Kidney (tissue), 14 donors: ENCODE measurements around the gene C4A. TPM values are rescaled to one million over a fixed set of nuclear protein-coding genes. Genes with fewer than 3 reads are reported as not detected.
"Not testable (repeated sequence)": the region's sequence is repeated elsewhere in the genome, so short reads cannot be mapped to it uniquely, and the experiment has no call there.

Experiments used
- DNase-seq, 5 donors: peaks; one replicate each; pipeline ENCODE4 v3.0.0-alpha.2; 2013 to 2020
- FAIRE-seq: peaks from 2 replicates; lab custom pipeline; 2012; peaks lifted over from hg19 to GRCh38; lab: Jason Lieb, UNC
- H3K27ac ChIP-seq, 2 donors: one replicate each; pipeline ENCODE4 v1.7.0; 2013; ENCODE audit warnings: low read depth in 2 of 2, low read length in 2 of 2, inconsistent platforms in 1 of 2
- H3K27me3 ChIP-seq: one replicate; pipeline ENCODE4 v1.7.1; 2013; ENCODE audit warnings: low read length, inconsistent platforms; ENCODE audit not compliant: control insufficient read depth, insufficient read depth
- H3K36me3 ChIP-seq, 3 donors: one replicate each; pipeline versions ENCODE4 v1.7.0 to v1.7.1; 2013; ENCODE audit warnings: low read length in 3 of 3, control low read depth in 1 of 3, inconsistent platforms in 1 of 3; ENCODE audit not compliant: insufficient read depth in 3 of 3, control insufficient read depth in 2 of 3
- H3K4me1 ChIP-seq, 3 donors: one replicate each; pipeline versions ENCODE4 v1.7.0 to v1.7.1; 2013; ENCODE audit warnings: low read length in 3 of 3, inconsistent platforms in 1 of 3, low read depth in 1 of 3; ENCODE audit not compliant: control insufficient read depth in 2 of 3, insufficient read depth in 2 of 3
- H3K4me3 ChIP-seq, 3 donors: one replicate each; pipeline versions ENCODE4 v1.7.0 to v1.8.1; 2013; ENCODE audit warnings: low read length in 3 of 3, control low read depth in 1 of 3, inconsistent platforms in 1 of 3
- H3K9ac ChIP-seq, 3 donors: one replicate each; pipeline versions ENCODE4 v1.7.0 to v1.7.1; 2013; ENCODE audit warnings: low read length in 3 of 3, control low read depth in 1 of 3, inconsistent platforms in 1 of 3
- H3K9me3 ChIP-seq, 3 donors: one replicate each; pipeline versions ENCODE4 v1.7.0 to v1.7.1; 2013; ENCODE audit warnings: low read length in 3 of 3, control low read depth in 1 of 3, inconsistent platforms in 1 of 3; ENCODE audit not compliant: control insufficient read depth in 2 of 3, insufficient read depth in 1 of 3
- intact Hi-C: fragments of 100-400 bp; cut with DNase I; formaldehyde crosslinking; loops from one replicate; pipeline ENCODE4 v1.11.1; 2022
- microRNA-seq: library from miRNA; unstranded; fragments of <30 nt; microRNA quantifications from one replicate; pipeline ENCODE4 v1.2.0, GENCODE V29; 2020
- polyA plus RNA-seq: library from polyadenylated mRNA; stranded (reverse); fragments of 350-450 nt; fragmentation: Illumina TruSeq; extraction: RNeasy Lipid Tissue Mini Kit (QIAGEN cat#74804); gene quantifications from one replicate; pipeline ENCODE4 v1.2.3, GENCODE V29; 2014; ENCODE audit warnings: low read depth, low replicate concordance; ENCODE audit not compliant: insufficient read depth
- total RNA-seq: library from RNA; stranded (reverse); fragmentation: NEBNext Ultra II Directional; extraction: Animal tissue kit (Norgen Biotek cat#: 25700); gene quantifications from one replicate; pipeline ENCODE4 v1.2.1, GENCODE V29; 2021
- TF ChIP-seq, protein P1 (sequence below): IDR thresholded peaks from 3 replicates; pipeline ENCODE4 v1.5.1; 2012; ENCODE audit warnings: mild to moderate bottlenecking, moderate library complexity, borderline replicate concordance; ENCODE audit not compliant: insufficient read depth; ENCODE audit errors: extremely low read depth
- donor health status: control.
- donor health status: control.
- donor health status: control.
- donor health status: control.
- donor health status: control.
- donor health status: DM: yes; HTN: yes; CAD: no.
- donor health status: Normal renal cell carcinoma (clear cell type).

C4A gene
- total and polyA plus RNA-seq, 2 donors from 2014 or later, result 250 to 521 TPM

DNA sequence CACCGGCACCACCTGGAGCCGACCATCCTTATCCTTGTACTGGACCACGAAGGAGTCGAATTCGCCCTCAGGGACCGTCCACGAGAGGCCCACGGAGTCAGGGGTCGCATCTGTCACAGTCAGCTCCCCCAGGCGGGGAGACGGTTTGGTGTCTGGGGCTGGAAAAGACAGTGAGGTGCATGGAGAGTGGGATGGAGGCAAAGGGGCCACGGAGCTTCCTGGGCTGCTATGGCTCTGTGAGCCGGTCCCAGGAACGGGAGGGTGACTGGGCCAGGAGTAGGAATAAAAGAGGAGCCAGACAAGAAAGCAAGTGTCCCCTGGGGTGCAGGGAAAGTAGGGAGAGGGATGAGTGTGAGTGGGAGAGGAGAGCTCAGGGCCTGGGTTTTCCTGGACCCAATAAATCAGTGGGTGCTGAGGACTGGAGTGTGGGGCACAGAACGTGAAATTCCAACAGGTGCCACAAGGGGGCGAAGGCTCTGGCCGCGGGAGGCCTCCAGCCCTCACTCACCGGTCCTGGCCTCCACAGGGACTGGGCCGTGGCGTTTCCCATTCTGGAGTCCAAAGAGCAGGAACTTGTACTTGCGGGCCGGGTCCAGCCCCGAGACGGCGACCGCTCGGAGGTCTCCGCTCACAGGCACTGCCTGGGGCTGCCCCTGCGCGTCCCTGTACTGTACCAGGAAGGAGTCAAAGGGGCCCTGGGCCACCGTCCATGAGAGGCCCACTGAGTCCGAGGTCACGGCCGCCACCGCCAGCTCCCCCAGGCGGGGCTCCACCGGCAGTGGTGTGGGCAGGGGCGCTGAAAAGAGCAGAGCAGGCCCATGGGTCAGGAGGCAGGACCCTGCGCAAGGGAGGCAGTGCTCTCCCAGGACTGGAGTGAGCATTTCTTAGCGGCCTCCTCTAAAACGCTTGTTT is 66.3 kb downstream of the C4A start:
- FAIRE-seq, result no peak
- Histone ChIP-seq H3K36me3 (no peaks in the 10 kb centered on the region), H3K9me3 (no peaks in the 10 kb centered on the region)

DNA sequence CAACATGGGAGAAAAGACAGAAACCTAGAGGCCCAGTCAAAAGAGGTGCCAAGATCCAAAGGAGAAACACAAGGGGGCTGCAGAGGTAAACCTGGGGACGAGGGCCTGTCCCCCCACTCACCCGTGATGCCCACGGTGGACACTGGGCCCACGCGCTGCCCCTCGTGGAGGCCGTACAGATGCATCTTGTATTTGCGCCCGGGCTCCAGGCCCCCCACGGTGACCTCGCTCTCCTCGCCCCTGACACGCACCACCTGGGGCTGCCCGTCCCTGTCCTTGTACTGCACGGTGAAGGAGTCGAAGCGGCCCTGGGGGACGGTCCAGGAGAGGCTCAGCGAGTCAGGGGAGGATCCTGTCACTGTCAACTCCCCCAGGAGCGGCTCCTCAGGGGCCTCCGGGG is 67.3 kb downstream of the C4A start:
- FAIRE-seq, intact Hi-C loops, H3K27ac ChIP-seq, H3K4me1 ChIP-seq, H3K9me3 ChIP-seq, H3K9ac ChIP-seq, H3K4me3 ChIP-seq, H3K36me3 ChIP-seq, H3K27me3 ChIP-seq: not testable (repeated sequence)
- peak in 2 of 5 donors; percentile 31 to 51 for DNase-seq

More for the DNA sequence above, 66.3 kb downstream of the C4A start:
- H3K27ac ChIP-seq, result no peak overlapping the region
- intact Hi-C loops, result no loop called here
- H3K27me3 ChIP-seq, result no peaks in the 10 kb centered on the region
- TF ChIP-seq, protein P1, sequence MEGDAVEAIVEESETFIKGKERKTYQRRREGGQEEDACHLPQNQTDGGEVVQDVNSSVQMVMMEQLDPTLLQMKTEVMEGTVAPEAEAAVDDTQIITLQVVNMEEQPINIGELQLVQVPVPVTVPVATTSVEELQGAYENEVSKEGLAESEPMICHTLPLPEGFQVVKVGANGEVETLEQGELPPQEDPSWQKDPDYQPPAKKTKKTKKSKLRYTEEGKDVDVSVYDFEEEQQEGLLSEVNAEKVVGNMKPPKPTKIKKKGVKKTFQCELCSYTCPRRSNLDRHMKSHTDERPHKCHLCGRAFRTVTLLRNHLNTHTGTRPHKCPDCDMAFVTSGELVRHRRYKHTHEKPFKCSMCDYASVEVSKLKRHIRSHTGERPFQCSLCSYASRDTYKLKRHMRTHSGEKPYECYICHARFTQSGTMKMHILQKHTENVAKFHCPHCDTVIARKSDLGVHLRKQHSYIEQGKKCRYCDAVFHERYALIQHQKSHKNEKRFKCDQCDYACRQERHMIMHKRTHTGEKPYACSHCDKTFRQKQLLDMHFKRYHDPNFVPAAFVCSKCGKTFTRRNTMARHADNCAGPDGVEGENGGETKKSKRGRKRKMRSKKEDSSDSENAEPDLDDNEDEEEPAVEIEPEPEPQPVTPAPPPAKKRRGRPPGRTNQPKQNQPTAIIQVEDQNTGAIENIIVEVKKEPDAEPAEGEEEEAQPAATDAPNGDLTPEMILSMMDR, result peak; percentile 76
- H3K4me3 ChIP-seq, result no peak overlapping the region
- peaks cover 0 to 3% (median 0%) of the 10 kb centered on the region in 3 donors for H3K4me1 ChIP-seq
- H3K9ac ChIP-seq, result no peak overlapping the region
- DNase-seq, result peak; percentile 64 to 89 (median 77)

DNA sequence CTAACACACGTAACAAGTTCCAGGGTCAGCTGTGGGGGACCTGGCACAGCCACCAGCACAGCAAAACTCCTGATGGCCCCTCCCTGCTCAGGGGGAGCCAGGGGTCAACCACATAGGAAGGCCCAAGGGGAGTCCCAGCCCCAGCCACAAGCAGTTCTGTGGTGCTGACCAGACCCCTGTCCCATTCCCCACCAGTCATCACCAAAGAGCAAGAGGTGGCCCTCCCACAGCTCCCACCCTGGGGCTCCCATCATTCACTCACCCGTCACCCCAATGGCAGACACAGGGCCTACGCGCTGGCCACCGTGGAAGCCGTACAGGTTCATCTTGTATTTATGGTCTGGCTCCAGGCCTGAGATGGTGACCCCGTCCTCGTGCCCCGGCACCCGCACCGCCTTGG is 67.9 kb downstream of the C4A start:
- H3K4me1 ChIP-seq, H3K36me3 ChIP-seq, H3K9me3 ChIP-seq, H3K9ac ChIP-seq, H3K27ac ChIP-seq, DNase-seq, intact Hi-C loops, FAIRE-seq, H3K27me3 ChIP-seq, H3K4me3 ChIP-seq: not testable (repeated sequence)

DNA sequence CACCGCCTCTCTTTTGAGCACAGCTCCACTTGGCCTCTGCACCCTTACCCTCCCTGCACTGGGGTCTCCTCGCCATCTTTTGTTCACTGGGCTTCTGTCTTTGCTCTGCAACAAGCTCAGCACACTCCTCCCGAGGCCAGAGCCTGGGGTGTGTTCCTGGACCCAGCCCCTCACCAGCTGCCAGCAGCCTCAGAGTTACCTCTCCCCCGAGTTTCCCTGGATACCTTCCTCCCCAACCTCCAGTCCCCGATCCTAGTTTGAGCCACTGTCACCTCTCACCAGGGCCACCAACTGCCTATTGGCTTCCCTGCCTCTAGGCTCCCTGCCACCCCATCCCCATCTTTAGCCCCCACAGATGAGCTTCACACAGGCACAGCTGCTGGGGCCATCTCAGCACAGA is 68.7 kb downstream of the C4A start:
- TF ChIP-seq, protein P1, result no peak
- FAIRE-seq, result no peak
- Histone ChIP-seq H3K27me3 (no peaks in the 10 kb centered on the region), H3K4me1 (peaks cover 0 to 3% (median 0%) of the 10 kb centered on the region in 3 donors), H3K9me3 (no peaks in the 10 kb centered on the region), H3K27ac (no peak overlapping the region), H3K9ac (no peak overlapping the region), H3K4me3 (no peak overlapping the region), H3K36me3 (no peaks in the 10 kb centered on the region)
- intact Hi-C loops, result no loop called here
- DNase-seq, result peak in 2 of 5 donors; percentile 30 to 62

Small RNAs within 50 kb of the gene (microRNA-seq; reads per million reads assigned to microRNA genes)
- gene MIR1236, result not detected

Other genes starting within 250 kb of the C4A start
Only the 30 nearest of the 32 such genes appear.
- 6.5 TPM for gene SAPCD1, start 219.4 kb upstream of the C4A start, total RNA-seq
- gene SAPCD1, start 219.4 kb upstream of the C4A start, polyA plus RNA-seq, result 6.8 TPM
- gene VWA7, start 204.7 kb upstream of the C4A start, total RNA-seq, result 32.5 TPM
- 10.2 TPM for gene VWA7, start 204.7 kb upstream of the C4A start, polyA plus RNA-seq
- 79.0 TPM for gene VARS1, start 186.3 kb upstream of the C4A start, total RNA-seq
- 30.3 TPM for gene VARS1, start 186.3 kb upstream of the C4A start, polyA plus RNA-seq
- gene LSM2, start 175.1 kb upstream of the C4A start, total RNA-seq, result 41.6 TPM
- 70.6 TPM for gene LSM2, start 175.1 kb upstream of the C4A start, polyA plus RNA-seq
- gene HSPA1L, start 166.8 kb upstream of the C4A start, total RNA-seq, result 1.7 TPM
- gene HSPA1L, start 166.8 kb upstream of the C4A start, polyA plus RNA-seq, result 2.3 TPM
- 133 TPM for gene HSPA1A, start 166.5 kb upstream of the C4A start, total RNA-seq
- gene HSPA1A, start 166.5 kb upstream of the C4A start, polyA plus RNA-seq, result 209 TPM
- 142 TPM for gene HSPA1B, start 154.3 kb upstream of the C4A start, total RNA-seq
- 175 TPM for gene HSPA1B, start 154.3 kb upstream of the C4A start, polyA plus RNA-seq
- gene NEU1, start 119.2 kb upstream of the C4A start, total RNA-seq, result 66.9 TPM
- 131 TPM for gene NEU1, start 119.2 kb upstream of the C4A start, polyA plus RNA-seq
- 137 TPM for gene SLC44A4, start 103.1 kb upstream of the C4A start, total RNA-seq
- gene SLC44A4, start 103.1 kb upstream of the C4A start, polyA plus RNA-seq, result 37.4 TPM
- 40.5 TPM for gene EHMT2, start 84.4 kb upstream of the C4A start, total RNA-seq
- 35.3 TPM for gene EHMT2, start 84.4 kb upstream of the C4A start, polyA plus RNA-seq
- 3.4 TPM for gene ZBTB12, start 80.0 kb upstream of the C4A start, total RNA-seq
- 2.5 TPM for gene ZBTB12, start 80.0 kb upstream of the C4A start, polyA plus RNA-seq
- gene C2, start 54.3 kb upstream of the C4A start, total RNA-seq, result 38.7 TPM
- gene C2, start 54.3 kb upstream of the C4A start, polyA plus RNA-seq, result 84.0 TPM
- 200 TPM for gene CFB, start 36.0 kb upstream of the C4A start, total RNA-seq
- gene CFB, start 36.0 kb upstream of the C4A start, polyA plus RNA-seq, result 154 TPM
- gene NELFE, start 23.1 kb upstream of the C4A start, total RNA-seq, result 62.0 TPM
- gene NELFE, start 23.1 kb upstream of the C4A start, polyA plus RNA-seq, result 83.0 TPM
- gene SKIC2, start 22.9 kb upstream of the C4A start, total RNA-seq, result 67.8 TPM
- 55.0 TPM for gene SKIC2, start 22.9 kb upstream of the C4A start, polyA plus RNA-seq
- gene DXO, start 9.9 kb upstream of the C4A start, total RNA-seq, result 21.3 TPM
- 26.0 TPM for gene DXO, start 9.9 kb upstream of the C4A start, polyA plus RNA-seq
- gene C4B, start 32.7 kb downstream of the C4A start, total RNA-seq, result 596 TPM
- 578 TPM for gene C4B, start 32.7 kb downstream of the C4A start, polyA plus RNA-seq
- gene CYP21A2, start 56.4 kb downstream of the C4A start, total RNA-seq, result 3.2 TPM
- 8.2 TPM for gene CYP21A2, start 56.4 kb downstream of the C4A start, polyA plus RNA-seq
- 88.2 TPM for gene TNXB, start 127.3 kb downstream of the C4A start, total RNA-seq
- 13.3 TPM for gene TNXB, start 127.3 kb downstream of the C4A start, polyA plus RNA-seq
- gene ATF6B, start 146.2 kb downstream of the C4A start, total RNA-seq, result 104 TPM
- 40.3 TPM for gene ATF6B, start 146.2 kb downstream of the C4A start, polyA plus RNA-seq
- gene FKBPL, start 148.2 kb downstream of the C4A start, total RNA-seq, result 4.8 TPM
- gene FKBPL, start 148.2 kb downstream of the C4A start, polyA plus RNA-seq, result 5.7 TPM
- 2.4 TPM for gene PRRT1, start 169.9 kb downstream of the C4A start, total RNA-seq
- gene PRRT1, start 169.9 kb downstream of the C4A start, polyA plus RNA-seq, result 4.0 TPM
- gene PPT2, start 172.1 kb downstream of the C4A start, total RNA-seq, result 23.0 TPM
- gene PPT2, start 172.1 kb downstream of the C4A start, polyA plus RNA-seq, result 20.3 TPM
- 18.3 TPM for gene EGFL8, start 182.5 kb downstream of the C4A start, total RNA-seq
- 15.0 TPM for gene EGFL8, start 182.5 kb downstream of the C4A start, polyA plus RNA-seq
- 58.9 TPM for gene AGPAT1, start 194.0 kb downstream of the C4A start, total RNA-seq
- gene AGPAT1, start 194.0 kb downstream of the C4A start, polyA plus RNA-seq, result 87.1 TPM
- 74.1 TPM for gene RNF5, start 196.3 kb downstream of the C4A start, total RNA-seq
- 208 TPM for gene RNF5, start 196.3 kb downstream of the C4A start, polyA plus RNA-seq
- gene AGER, start 202.2 kb downstream of the C4A start, total RNA-seq, result 13.0 TPM
- gene AGER, start 202.2 kb downstream of the C4A start, polyA plus RNA-seq, result 7.1 TPM
- gene PBX2, start 208.1 kb downstream of the C4A start, total RNA-seq, result 87.3 TPM
- gene PBX2, start 208.1 kb downstream of the C4A start, polyA plus RNA-seq, result 34.6 TPM
- 28.1 TPM for gene GPSM3, start 210.6 kb downstream of the C4A start, total RNA-seq
- 6.2 TPM for gene GPSM3, start 210.6 kb downstream of the C4A start, polyA plus RNA-seq
- gene NOTCH4, start 242.0 kb downstream of the C4A start, total RNA-seq, result 30.5 TPM
- 22.5 TPM for gene NOTCH4, start 242.0 kb downstream of the C4A start, polyA plus RNA-seq